WERI-Rb-1 (cell line): ENCODE results near the gene SDHD.

ENCODE experiments used
- DNase-seq: peaks from one replicate; pipeline ENCODE4 v3.0.0-alpha.2; 2020
- H3K27ac ChIP-seq: fragments of 250-450 bp; sonication (Bioruptor Pico); 2 replicates; pipeline ENCODE4 v1.5.1; 2020; ENCODE audit warnings: mild to moderate bottlenecking, moderate library complexity
- H3K27me3 ChIP-seq: fragments of 250-450 bp; sonication (Bioruptor Pico); 2 replicates; pipeline ENCODE4 v1.5.1; 2021; ENCODE audit warnings: mild to moderate bottlenecking, low read depth, moderate library complexity; ENCODE audit not compliant: insufficient read depth, severe bottlenecking
- H3K36me3 ChIP-seq: fragments of 250-450 bp; sonication (Bioruptor Pico); 2 replicates; pipeline ENCODE4 v1.5.1; 2020; ENCODE audit warnings: mild to moderate bottlenecking, moderate library complexity
- H3K4me3 ChIP-seq: 2 replicates; pipeline ENCODE4 v1.5.1; 2011; ENCODE audit warnings: low read depth, mild to moderate bottlenecking, control low read depth, low read length
- H3K9me3 ChIP-seq: fragments of 250-450 bp; sonication (Bioruptor Pico); 2 replicates; pipeline ENCODE4 v1.5.1; 2021; ENCODE audit warnings: mild to moderate bottlenecking, moderate library complexity; ENCODE audit not compliant: severe bottlenecking
- TF ChIP-seq, protein P1 (sequence below): IDR thresholded peaks from 2 replicates; pipeline ENCODE4 v1.5.1; 2011; ENCODE audit warnings: low read depth, mild to moderate bottlenecking, control low read depth, inconsistent platforms, low read length

Gene SDHD

DNA sequence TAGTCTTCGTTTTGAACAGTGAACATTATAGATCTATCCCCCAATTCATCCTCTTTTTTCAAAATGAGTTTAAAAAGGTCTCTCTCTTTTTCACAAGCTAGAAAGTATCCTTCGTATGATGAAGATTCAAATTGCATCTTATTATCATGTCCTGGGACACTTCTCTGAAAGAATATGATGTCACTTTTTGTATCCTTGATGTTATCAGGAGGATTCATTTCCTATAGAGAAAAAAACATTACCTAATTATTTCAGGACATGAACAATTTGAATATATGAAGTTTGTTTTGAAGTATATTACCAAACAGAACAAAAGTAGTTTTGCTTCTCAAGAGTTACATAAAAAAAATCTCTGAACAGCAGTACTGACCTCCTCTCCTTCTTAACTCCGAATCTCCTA, 56.9 kb downstream of the SDHD start:
- H3K36me3 ChIP-seq, result no peaks in the 10 kb centered on the region
- no peaks in the 10 kb centered on the region for H3K9me3 ChIP-seq
- TF ChIP-seq, protein P1, sequence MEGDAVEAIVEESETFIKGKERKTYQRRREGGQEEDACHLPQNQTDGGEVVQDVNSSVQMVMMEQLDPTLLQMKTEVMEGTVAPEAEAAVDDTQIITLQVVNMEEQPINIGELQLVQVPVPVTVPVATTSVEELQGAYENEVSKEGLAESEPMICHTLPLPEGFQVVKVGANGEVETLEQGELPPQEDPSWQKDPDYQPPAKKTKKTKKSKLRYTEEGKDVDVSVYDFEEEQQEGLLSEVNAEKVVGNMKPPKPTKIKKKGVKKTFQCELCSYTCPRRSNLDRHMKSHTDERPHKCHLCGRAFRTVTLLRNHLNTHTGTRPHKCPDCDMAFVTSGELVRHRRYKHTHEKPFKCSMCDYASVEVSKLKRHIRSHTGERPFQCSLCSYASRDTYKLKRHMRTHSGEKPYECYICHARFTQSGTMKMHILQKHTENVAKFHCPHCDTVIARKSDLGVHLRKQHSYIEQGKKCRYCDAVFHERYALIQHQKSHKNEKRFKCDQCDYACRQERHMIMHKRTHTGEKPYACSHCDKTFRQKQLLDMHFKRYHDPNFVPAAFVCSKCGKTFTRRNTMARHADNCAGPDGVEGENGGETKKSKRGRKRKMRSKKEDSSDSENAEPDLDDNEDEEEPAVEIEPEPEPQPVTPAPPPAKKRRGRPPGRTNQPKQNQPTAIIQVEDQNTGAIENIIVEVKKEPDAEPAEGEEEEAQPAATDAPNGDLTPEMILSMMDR, result no peak
- H3K27me3 ChIP-seq, result no peaks in the 10 kb centered on the region
- H3K4me3 ChIP-seq, result no peak overlapping the region
- H3K27ac ChIP-seq, result no peak overlapping the region
- DNase-seq, result no peak
